CD4-positive, alpha-beta T cell treated with Interleukin-6 for 4 hours (primary cell): ENCODE results near the gene LPCAT1.

Source experiments
- DNase-seq: peaks from one replicate; pipeline ENCODE4 v3.0.0-alpha.2; 2020; ENCODE audit warnings: mixed read lengths

LPCAT1 gene

DNA sequence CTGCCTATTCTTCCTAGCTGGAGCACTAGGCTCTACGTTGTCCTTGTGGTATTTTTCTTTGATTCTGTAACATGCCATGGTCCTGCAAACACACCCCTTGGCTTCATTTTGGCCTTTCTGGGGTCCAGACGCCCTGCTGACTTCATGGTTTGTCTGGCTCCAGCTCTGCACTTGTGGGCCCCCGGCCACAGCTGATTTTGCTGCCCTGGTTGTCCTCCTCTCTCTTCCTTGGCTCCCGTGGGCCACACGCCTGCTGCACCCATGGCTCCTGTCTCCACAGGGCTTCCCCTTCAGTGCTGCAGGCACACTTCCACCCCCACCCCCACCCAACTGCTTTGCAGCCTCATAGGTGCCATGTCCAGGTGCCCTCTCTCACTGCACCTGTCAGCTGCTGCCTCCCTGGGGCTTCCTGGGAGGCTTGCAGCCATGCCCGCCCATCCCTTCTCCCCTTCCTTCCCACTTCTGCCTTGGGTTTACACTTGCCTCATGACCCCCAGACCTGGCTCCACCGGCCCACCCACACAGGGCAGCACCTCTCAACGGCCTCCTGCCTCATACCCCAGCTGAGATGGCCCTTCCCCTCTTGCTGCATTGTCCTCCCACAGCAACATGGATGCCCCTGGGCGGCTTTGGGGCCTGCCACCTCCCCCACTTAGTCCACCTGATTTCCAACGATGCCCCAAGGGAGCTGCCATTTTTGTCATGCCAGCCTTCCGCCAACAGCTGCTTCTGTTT lies 104.1 kb downstream of the LPCAT1 start:
- no peak for DNase-seq

DNA sequence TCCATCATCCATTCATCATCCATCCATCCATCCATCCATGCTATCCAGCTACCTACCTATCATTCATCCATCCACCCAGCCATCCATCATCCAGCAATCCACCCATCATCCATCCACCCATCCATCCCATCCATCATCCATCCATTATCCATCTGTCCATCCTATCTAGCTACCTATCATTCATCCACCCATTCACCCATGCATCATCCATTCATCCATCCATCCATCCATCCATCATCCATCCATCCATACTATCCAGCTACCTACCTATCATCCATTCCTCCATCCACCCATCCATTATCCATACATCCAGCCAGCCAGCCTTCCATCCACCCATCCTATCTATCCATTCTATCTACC lies 104.9 kb downstream of the LPCAT1 start:
- DNase-seq = no peak

DNA sequence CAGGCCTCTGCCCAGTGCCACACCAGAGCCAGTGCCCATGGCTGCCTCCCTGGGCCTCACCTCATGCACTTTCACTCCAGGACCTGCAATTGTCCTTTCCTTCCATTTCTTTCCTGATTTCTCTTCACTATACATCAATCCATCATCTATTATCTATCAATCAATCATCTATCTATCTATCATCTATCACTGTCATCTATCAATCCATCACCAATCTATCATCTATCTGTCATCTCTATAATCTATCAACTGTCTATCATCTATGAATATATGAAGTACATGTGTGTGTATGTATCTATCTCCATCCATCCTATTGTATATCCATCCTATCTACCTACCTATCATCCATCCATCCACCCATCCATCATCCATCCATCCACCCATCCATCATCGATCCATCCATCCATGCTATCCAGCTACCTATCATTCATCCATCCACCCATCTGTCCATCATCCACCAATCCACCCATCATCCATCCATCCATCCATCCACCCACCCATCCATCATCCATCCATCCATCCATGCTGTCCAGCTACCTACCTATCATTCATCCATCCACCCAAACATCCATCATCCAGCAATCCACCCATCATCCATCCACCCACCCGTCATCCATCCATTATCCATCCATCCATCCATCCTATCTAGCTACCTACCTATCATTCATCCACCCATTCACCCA lies 105.4 kb downstream of the LPCAT1 start:
- DNase-seq = no peak

DNA sequence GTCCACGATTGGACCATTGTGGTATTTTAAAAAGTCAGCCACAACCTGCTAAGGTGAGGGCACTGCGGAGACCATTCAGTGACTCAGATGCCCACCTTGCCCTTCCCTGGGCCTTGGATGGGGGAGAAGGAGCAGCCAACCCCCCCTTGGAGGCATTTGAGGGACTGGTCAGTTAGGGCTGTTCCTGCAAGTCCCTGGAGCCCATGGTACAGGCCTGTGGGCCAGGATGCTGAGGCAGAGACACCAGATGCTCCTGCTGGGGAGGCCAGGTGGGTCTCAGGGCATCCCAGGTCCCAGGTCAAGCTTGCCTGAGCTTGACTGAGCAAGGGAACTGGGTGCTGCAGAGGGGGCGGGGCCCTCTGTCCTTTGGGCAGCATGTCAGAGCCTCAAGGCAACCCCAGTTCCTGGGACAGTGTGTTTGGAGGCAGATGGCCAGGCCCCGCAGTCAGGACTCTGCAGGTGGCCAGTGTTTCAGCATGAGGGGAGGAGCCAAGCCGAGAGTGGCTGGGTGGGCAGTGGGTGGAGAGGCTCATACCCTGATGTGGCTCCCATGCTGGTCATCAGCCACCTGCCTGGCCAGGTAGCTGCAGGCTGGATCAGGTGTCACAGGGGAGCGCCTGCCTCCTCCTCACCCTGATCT lies 106.1 kb downstream of the LPCAT1 start:
- DNase-seq = no peak

DNA sequence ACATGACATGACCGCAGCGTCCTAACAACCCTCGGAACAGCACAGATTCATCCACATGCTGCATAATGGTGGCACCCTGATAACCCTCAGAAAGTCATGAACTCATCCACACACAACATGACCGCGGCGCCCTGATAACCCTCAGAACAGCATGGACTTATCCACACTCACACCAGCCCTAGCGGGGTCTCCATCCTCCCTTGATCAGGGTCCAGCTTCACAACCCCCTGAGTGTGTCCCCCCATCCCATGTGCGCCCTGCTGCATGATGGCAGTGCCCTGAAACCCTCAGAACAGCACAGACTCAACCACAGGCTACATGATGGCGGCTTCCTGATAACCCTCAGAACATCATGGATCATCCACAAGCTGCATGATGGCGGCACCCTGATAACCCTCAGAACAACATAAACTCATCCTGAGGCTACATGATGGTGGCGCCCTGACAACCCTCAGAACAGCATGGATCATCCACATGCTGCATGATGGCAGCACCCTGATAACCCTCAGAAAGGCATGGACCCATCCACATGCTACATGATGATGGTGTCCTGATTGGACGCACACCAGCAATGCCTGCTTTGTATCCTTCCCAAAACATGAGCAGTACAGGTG lies 106.8 kb downstream of the LPCAT1 start:
- DNase-seq = no peak

DNA sequence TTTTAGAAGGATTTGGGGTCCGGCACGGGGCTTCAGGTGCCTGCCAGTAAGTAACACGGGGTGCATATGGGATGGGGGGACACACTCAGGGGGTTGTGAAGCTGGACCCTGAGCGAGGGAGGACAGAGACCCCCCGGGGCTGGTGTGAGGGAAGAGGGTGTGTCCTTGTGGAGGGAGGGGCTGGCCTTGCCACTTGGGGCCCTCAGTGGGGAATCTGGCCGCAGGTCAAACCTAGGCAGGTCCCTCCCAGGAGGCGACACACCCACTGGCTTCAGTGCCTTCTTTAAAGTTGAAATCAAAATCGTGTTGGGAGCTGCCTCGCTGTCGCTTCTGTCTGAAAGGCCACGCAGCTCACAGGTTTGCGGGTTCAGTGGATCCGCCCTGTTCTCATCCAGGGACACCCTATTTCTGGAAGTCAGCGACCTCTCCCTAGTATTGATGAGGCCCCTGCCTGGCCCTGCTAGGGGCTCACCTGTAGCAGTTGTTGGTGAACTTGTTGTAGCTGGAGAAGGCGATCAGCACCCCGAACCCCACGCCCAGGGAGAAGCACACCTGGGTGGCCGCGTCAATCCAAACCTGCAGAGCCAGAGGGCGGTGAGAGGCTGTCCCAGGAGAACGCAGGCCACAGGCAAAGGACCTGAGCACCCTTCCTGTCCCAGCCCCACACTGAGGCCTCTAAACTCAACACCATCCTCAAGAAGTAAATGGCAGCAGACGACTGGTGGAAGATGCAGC lies 108.0 kb downstream of the LPCAT1 start:
- DNase-seq = no peak

DNA sequence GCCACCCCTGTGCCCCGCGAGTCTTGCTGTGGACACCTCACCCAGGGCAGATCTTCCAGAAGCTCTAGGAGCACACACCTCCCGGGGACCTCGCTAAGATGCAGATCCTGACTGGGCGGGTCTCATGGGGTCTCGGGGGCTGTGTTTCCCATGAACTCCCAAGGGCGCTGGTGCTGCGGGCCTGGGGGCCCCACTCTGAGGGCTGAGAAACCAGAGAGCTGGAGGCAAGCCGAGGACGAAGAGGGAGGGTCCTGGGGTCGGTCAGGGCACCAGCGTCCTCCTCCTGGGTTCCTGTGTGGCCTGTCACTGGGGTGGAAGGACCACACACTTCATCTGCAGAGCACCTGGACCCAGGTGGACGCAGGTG lies 108.7 kb downstream of the LPCAT1 start:
- no peak for DNase-seq

DNA sequence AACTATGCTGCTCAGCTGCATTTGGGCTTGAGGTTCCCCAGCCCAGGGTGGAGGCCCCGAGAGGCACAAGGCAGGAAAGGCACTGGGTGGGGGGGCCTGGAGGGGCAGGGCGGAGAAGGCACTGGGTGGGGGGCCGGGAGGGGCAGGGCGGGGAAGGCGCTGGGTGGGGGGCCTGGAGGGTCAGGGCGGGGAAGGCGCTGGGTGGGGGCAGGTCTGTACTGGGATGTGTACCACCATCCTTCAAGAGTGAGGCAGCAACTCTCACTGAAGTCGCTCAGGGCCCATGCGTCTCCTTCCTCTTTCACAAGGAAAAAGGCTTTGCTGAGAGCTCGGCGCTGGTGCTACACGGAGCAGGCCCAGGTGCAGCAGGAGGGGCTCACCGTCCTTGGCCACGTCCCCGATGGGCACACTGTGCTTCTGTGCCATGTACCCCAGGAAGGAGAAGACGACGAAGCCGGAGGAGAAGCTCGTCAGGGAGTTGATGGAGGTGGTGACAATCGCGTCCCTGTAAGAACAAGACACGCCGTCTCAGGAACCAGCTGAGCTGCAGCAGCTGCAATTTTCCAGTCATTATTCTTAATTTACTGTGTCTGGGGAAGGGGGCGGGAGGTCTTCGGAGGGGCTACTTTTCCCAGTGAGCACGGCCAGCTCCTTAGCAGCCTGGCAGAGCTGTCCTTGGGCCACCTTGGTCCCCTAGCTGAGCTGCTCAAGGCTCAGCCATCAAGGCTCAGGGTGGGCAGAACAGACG lies 109.3 kb downstream of the LPCAT1 start:
- DNase-seq = no peak

DNA sequence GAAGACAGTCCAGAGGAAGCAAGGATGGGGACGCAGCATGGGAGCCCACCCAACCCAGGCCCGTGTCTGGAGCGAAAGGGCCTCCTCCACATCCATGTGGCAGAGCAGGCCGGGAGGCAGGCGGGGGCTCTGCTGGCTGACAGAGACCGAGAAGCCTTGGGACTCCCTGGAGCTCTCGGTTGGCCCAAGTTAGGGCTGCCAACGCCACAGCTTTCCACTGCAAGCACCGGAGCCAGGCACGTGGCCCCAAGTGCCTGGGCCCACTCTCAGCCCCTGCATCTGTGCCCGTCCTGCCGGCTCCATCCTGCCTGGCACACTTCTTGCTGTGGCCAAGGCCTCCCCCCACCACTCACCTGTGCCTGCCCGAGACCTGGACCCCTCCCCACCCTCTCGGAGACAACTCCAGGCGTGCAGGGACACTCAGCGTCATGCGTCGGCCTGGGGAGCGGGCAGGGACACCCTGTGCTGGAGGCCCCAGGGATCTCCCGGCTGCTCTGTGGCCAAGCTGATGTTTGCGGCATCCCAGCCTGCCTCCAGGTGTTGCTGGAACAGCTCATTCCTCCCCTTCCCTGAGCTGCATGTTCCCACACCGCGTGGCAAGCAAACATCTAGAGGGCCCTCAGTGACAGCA lies 110.0 kb downstream of the LPCAT1 start:
- no peak for DNase-seq

DNA sequence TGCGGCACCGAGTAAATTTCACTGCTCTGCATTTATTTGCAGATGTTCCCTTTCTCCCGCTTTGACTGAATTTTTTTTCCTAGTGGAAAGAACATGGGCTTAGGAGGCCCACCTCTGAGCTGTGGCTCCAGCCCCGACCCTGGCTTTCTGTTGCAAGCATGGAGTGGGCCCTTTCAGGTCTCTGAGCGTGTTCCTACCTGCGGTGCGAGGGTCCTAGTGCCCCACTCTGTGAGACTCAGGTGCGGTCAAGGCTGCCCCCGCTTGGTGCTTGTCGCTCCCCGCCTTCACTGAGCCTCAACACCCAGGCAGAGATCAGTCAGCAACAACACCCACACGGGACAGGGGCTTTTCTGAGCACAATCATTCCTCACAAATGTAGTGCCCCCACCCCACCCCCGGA lies 110.5 kb downstream of the LPCAT1 start:
- DNase-seq = no peak

DNA sequence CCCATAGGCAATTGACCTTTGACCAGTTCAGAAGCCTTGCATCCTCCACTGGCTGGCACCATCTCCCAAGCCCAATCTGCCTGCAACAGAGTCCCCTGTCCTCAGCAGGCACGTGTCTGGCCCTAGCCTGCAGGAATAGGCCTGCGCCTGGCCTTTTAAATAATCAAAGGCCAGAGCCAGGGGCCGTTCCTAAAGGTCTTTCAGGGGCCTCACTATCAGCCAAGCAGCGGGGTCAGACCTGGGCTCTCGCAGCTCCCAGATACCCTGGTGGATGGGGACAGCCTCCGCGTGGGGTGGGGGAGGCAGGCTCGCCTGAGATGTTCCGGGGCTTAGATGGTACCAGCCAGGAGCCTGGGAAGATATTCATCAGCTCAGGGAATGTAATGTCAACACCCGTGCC lies 111.1 kb downstream of the LPCAT1 start:
- no peak for DNase-seq

DNA sequence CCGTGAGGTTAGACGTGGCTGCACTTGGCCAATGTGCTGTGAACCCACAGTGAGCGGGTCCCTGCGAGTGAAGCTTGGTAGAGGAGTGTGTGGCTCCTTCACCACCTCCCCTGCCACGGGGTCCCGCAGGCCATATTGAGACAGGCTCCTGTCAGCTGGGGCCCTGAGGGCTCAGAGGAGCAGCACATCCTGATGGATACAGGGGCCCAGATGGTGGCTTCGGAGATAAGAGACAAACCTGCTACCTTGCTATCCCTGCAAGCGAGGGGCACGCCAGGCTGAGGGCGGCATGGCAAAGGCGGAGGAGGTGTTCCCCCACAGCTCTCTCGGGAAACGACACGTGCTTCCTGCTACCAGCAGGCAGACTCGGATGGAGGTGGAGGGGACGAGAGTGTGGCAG lies 111.6 kb downstream of the LPCAT1 start:
- no peak for DNase-seq
